WTC11 (cell line): ENCODE results near the gene PCBP3.

Source experiments
- CTCF ChIP-seq: fragments of 200-600 bp; IDR thresholded peaks from 2 replicates; pipeline ENCODE4 v1.8.0; 2022; ENCODE audit warnings: antibody characterized with exemption
- MAX ChIP-seq: sonication (generic); formaldehyde crosslinking; IDR thresholded peaks from 2 replicates; pipeline ENCODE4 v1.8.0; 2022; ENCODE audit warnings: mild to moderate bottlenecking, missing genetic modification reagents
- NFATC4 ChIP-seq: fragments of 250-450 bp; sonication (Bioruptor Pico); IDR thresholded peaks from 2 replicates; pipeline ENCODE4 v1.9.0; 2021; ENCODE audit warnings: mild to moderate bottlenecking
- NR1H2 ChIP-seq: sonication (generic); formaldehyde crosslinking; IDR thresholded peaks from 2 replicates; pipeline ENCODE4 v1.9.0; 2021; ENCODE audit warnings: mild to moderate bottlenecking, moderate library complexity, missing genetic modification reagents
- ZBTB21 ChIP-seq: sonication (generic); formaldehyde crosslinking; IDR thresholded peaks from 2 replicates; pipeline ENCODE4 v1.8.1; 2023; ENCODE audit warnings: mild to moderate bottlenecking, missing genetic modification reagents, borderline replicate concordance
- ZNF396 ChIP-seq: fragments of 250-450 bp; sonication (Bioruptor Pico); IDR thresholded peaks from 2 replicates; pipeline ENCODE4 v1.8.0; 2021; ENCODE audit warnings: mild to moderate bottlenecking, moderate library complexity, borderline replicate concordance
- ZSCAN18 ChIP-seq: fragments of 250-450 bp; sonication (Bioruptor Pico); IDR thresholded peaks from 2 replicates; pipeline ENCODE4 v2.1.2; 2022; ENCODE audit warnings: mild to moderate bottlenecking, moderate library complexity

- TF ChIP-seq ZNF396 (CRISPR knock-in tag) (no peak), CTCF (no peak), ZBTB21 (CRISPR knock-in tag) (no peak), NFATC4 (CRISPR knock-in tag) (no peak), ZSCAN18 (no peak), MAX (CRISPR knock-in tag) (no peak), NR1H2 (CRISPR knock-in tag) (no peak)
Measured at GRCh38 chr21:45914321-45914845, 270.9 kb downstream of the PCBP3 start.
